Thyroid gland (tissue), 4 donors: Measurements from ENCODE around the gene MRPL52. TPM values are rescaled to one million over a fixed set of nuclear protein-coding genes. Genes with fewer than 3 reads are reported as not detected.
"Not testable (repeated sequence)": the region's sequence is repeated elsewhere in the genome, so short reads cannot be mapped to it uniquely, and the experiment has no call there.

Experiments used
- DNase-seq, 2 donors: peaks; one replicate each; pipeline ENCODE4 v3.0.0-alpha.2; 2019
- H3K27ac ChIP-seq, 3 donors: fragments of 200-600 bp; sonication (generic); 1 replicate in 2 of 3; 2 replicates in 1 of 3; pipeline ENCODE4 v1.5.1; 2016 to 2019; ENCODE audit warnings: mild to moderate bottlenecking in 1 of 3, moderate library complexity in 1 of 3
- H3K27me3 ChIP-seq: fragments of 200-600 bp; sonication (generic); one replicate; pipeline ENCODE4 v1.5.1; 2019
- H3K36me3 ChIP-seq, 2 donors: fragments of 200-600 bp; sonication (generic); one replicate each; pipeline ENCODE4 v1.5.1; 2016 to 2019
- H3K4me1 ChIP-seq, 2 donors: fragments of 200-600 bp; sonication (generic); one replicate each; pipeline ENCODE4 v1.5.1; 2017 to 2019
- H3K4me3 ChIP-seq, 3 donors: fragments of 200-600 bp; sonication (generic); replicated peaks in 1 of 3; 1 replicate in 2 of 3; 2 replicates in 1 of 3; pipeline ENCODE4 v1.5.1; 2016; ENCODE audit warnings: mild to moderate bottlenecking in 1 of 3
- H3K9me3 ChIP-seq: fragments of 200-600 bp; sonication (generic); one replicate; pipeline ENCODE4 v1.5.1; 2017
- CTCF ChIP-seq, 6 experiments: fragments of 200-600 bp in 3 of 6; fragments of 450-650 bp in 3 of 6; sonication (generic) in 3 of 6; IDR thresholded peaks; one replicate each; pipeline ENCODE4 v1.5.1; 2016 to 2019; ENCODE audit warnings: antibody characterized with exemption in 6 of 6, mild to moderate bottlenecking in 2 of 6, inconsistent platforms in 1 of 6, moderate library complexity in 1 of 6
- POLR2A ChIP-seq, 2 donors: fragments of 450-650 bp; IDR thresholded peaks; one replicate each; pipeline ENCODE4 v1.6.1; 2017; ENCODE audit warnings: antibody characterized with exemption in 2 of 2, mild to moderate bottlenecking in 2 of 2, moderate library complexity in 1 of 2
- WGBS, 2 donors: methylation state at CpG; one replicate each; pipeline ENCODE4 v1.1.5; 2017; 5-methylcytosine and 5-hydroxymethylcytosine counted together
- intact Hi-C: fragments of 100-400 bp; cut with DNase I; formaldehyde crosslinking; loops from one replicate; pipeline ENCODE4 v1.15.1; 2023
- total RNA-seq, 4 donors: library from RNA; depleted of rRNA; stranded (reverse); fragments of >200 nt; gene quantifications; one replicate each; pipeline ENCODE4 v1.2.3, GENCODE V29; 2016

The MRPL52 gene
- total RNA-seq, 4 donors from 2014 or later, result 43.7 to 166 (median 76.3) TPM

- peak; percentile 69 to 73 for DNase-seq
- H3K4me3 ChIP-seq, result peak overlapping the region in 1 of 3 donors; percentile 21
- H3K27me3 ChIP-seq, result no peaks in the 10 kb centered on the region
- H3K9me3 ChIP-seq, result no peaks in the 10 kb centered on the region
- H3K4me1 ChIP-seq, result peaks cover 29 to 44% of the 10 kb centered on the region in 2 donors
- H3K36me3 ChIP-seq, result no peaks in the 10 kb centered on the region
- 0 to 1% methylated on average over 19 to 21 of the region's 34 CpGs for WGBS, 2 donors
- TF ChIP-seq CTCF (IDR thresholded peaks at IDR 0.05), result peak; percentile 48 to 84 (median 74)
- TF ChIP-seq POLR2A (IDR thresholded peaks at IDR 0.05), result peak in 1 of 2 donors; percentile 17
- intact Hi-C loops, result loop anchor here (2.0 to 10.0 kb wide), 2 partner anchors 30 to 48 kb away; no protein-coding TSS in a partner anchor
- peak overlapping the region; percentile 48 to 83 (median 69) for H3K27ac ChIP-seq
These were observed 7.1 kb upstream of the MRPL52 start for GRCh38 chr14:22822571-22823098.

- H3K27me3 ChIP-seq, result no peaks in the 10 kb centered on the region
- DNase-seq, result peak in 1 of 2 donors; percentile 24
- H3K4me1 ChIP-seq, result peaks cover 11 to 24% of the 10 kb centered on the region in 2 donors
- intact Hi-C loops, result loop anchor here (10.0 kb wide), 1 partner anchor 50 kb away; no protein-coding TSS in a partner anchor
- H3K9me3 ChIP-seq, result no peaks in the 10 kb centered on the region
- H3K36me3 ChIP-seq, result no peaks in the 10 kb centered on the region
- H3K4me3 ChIP-seq, result no peak overlapping the region
- TF ChIP-seq POLR2A (IDR thresholded peaks at IDR 0.05) (no peak), CTCF (IDR thresholded peaks at IDR 0.05) (no peak)
- H3K27ac ChIP-seq, result no peak overlapping the region
- 48 to 49% methylated on average over 8 of the region's 8 CpGs for WGBS, 2 donors
These were observed 4.9 kb upstream of the MRPL52 start for GRCh38 chr14:22824711-22825359.

- not testable (repeated sequence) for H3K27me3 ChIP-seq, H3K36me3 ChIP-seq, DNase-seq, H3K9me3 ChIP-seq
- WGBS, 2 donors, result 84 to 86% methylated on average over 12 of the region's 12 CpGs
- Histone ChIP-seq H3K27ac (peak overlapping the region in 2 of 3 donors; percentile 63 to 81), H3K4me3 (peak overlapping the region in 2 of 3 donors; percentile 41 to 66), H3K4me1 (peaks cover 9 to 13% of the 10 kb centered on the region in 2 donors)
- intact Hi-C loops, result loop anchor here (10.0 kb wide), 1 partner anchor 54 kb away; no protein-coding TSS in a partner anchor
These were observed 519 bp upstream of the MRPL52 start for GRCh38 chr14:22829076-22829660.

GRCh38 chr14:22830443-22831010, 840 bp downstream of the MRPL52 start:
- no peaks in the 10 kb centered on the region for H3K27me3 ChIP-seq
- peaks cover 8 to 9% of the 10 kb centered on the region in 2 donors for H3K4me1 ChIP-seq
- no peak for TF ChIP-seq POLR2A (IDR thresholded peaks at IDR 0.05)
- intact Hi-C loops, result no loop called here
- H3K4me3 ChIP-seq, result peak overlapping the region in 2 of 3 donors; percentile 66 to 74
- H3K9me3 ChIP-seq, result no peaks in the 10 kb centered on the region
- no peak for DNase-seq
- no peak overlapping the region for H3K27ac ChIP-seq
- H3K36me3 ChIP-seq, result peaks cover 6 to 8% of the 10 kb centered on the region in 2 donors
- 23 to 31% methylated on average over 3 of the region's 3 CpGs for WGBS, 2 donors

- WGBS, 2 donors, result 85 to 87% methylated on average over 3 of the region's 3 CpGs
- no peak for DNase-seq
- intact Hi-C loops, result no loop called here
- Histone ChIP-seq H3K27ac (peak overlapping the region in 1 of 3 donors; percentile 8), H3K27me3 (no peaks in the 10 kb centered on the region), H3K4me3 (no peak overlapping the region), H3K36me3 (peaks cover 6 to 8% of the 10 kb centered on the region in 2 donors), H3K4me1 (peaks cover 16 to 24% of the 10 kb centered on the region in 2 donors), H3K9me3 (no peaks in the 10 kb centered on the region)
- TF ChIP-seq CTCF (IDR thresholded peaks at IDR 0.05), result no peak
- TF ChIP-seq POLR2A (IDR thresholded peaks at IDR 0.05), result no peak
These were observed 5.8 kb downstream of the MRPL52 start for GRCh38 chr14:22835505-22835904.
